Forelimb muscle (tissue), 1 donor: ENCODE measurements around the gene SERPINE3. TPM values are rescaled to one million over a fixed set of nuclear protein-coding genes. Genes with fewer than 3 reads are reported as not detected.

Source experiments
- DNase-seq: peaks from one replicate; pipeline ENCODE4 v3.0.0-alpha.2; 2013; ENCODE audit warnings: low read depth
- polyA plus RNA-seq: library from polyadenylated mRNA; unstranded; fragments of 120-200 nt; gene quantifications from one replicate; pipeline ENCODE4 v1.2.1, GENCODE V29; 2013; ENCODE audit not compliant: insufficient read length

SERPINE3 gene
- polyA plus RNA-seq, 1 donor = 0.77 TPM

DNA sequence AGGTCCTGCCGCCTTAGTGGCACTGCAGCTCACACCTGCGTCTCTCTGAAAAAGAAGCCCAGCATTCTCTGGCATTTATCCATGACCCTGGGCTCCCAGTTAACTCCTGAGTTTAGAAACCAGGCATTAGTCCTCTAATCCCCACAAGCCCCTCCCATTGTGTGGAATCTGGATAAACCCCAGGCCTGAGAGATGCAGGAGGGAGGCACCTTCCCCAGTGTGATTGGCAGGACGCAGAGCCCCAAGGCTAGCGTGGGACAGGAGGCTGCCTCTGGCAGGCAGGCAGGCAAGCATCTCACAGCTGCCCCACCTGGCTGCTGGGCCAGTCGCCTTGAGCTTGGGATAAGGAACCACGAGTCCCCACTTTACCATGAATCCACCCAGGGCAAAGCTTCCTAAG, 11.0 kb upstream of the SERPINE3 start:
- DNase-seq = no peak

DNA sequence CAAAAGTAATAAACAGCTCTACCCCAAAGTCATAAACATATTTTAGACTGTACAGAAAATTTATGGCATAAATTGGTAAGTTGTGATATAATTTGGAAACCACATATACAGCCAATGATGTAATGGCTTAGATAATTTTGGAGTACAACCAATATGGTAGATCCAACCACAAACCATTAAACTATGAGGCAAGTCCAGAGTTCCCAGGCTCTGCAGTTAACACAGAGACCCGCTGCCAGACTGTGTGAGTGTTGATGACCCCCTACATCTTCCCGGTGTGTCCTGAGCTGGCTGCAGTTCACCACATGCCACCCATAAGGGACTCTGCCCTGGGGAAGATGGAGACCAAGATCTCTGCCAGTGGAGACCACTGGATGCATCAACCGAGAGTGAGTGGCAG, 9.9 kb upstream of the SERPINE3 start:
- DNase-seq = no peak

DNA sequence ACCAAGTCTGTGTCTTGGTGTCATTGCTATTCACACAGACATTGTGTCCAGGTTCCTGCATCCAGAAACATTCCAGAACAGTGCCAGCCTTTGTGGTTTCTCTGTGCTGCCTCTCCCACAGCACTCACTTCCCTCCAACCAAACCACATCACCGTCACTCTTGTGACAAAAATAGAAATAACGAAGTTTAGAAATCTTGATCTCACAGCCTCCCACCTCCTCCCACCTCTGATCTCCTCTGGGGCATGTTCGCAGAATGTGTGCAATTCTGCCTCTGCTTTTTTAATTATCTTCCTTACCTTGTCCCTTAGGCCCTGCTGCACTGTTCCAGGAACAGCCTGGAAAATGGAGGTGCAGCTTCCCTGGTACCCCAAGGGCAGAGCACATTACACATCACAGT, 8.7 kb upstream of the SERPINE3 start:
- DNase-seq = no peak

DNA sequence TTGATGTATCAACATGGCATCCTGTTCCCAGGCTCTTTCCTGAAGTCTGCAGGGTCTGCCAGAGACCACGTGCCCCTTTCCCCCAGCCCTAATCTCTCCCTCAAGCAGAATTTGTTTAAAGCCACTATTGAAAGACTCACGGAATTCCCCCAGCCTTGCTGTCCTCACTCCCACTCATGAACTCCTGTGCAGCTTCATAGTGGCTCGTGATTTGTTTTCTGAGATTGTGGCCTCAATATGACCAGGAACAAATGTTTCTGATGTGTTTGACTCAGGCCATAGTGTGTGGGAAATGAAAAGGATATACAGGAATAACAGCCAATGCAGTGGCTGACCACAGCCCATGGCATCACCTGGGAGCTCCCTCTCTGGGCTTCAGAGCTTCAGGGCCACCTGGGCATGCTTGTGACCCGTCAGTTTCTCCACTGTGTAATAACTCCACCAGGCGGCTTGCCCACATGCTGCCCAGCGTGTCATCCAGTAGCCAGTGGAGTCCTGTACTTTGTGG, 8.1 kb upstream of the SERPINE3 start:
- no peak for DNase-seq

DNA sequence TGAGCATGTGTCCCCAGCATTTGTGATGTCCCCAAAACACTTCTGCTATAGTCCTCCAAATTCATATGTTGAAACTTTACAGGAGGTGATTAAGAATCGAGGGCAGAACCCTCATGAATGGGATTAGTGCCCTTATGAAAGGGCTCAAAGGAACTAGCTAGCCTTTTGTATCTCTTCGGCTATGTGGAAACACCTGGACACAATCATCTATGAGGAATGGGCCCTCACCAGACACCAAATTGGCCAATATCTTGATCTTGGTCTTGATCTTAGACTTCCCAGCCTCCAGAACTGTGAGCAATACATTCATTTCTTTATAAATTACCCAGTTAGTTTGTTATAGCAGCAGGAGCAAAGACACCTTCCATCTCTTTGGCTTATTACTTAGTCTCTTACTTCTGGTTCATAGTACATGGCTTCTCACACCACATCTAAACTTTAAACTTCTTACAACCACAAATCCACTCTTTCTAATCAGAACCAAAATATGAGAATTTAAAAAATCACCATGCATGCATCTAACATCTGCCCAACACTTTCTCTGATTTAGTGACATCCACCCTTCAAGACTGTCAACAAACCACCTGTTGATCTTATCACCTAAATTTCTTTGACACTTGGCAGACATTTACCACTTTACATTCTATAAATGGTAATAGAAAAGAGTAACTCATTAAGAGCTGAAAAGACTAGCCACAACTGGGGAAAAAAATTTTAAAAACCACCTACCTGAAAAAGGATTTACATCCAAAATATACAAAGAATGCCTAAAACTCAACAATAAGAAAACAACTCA, 6.7 kb upstream of the SERPINE3 start:
- DNase-seq = no peak

DNA sequence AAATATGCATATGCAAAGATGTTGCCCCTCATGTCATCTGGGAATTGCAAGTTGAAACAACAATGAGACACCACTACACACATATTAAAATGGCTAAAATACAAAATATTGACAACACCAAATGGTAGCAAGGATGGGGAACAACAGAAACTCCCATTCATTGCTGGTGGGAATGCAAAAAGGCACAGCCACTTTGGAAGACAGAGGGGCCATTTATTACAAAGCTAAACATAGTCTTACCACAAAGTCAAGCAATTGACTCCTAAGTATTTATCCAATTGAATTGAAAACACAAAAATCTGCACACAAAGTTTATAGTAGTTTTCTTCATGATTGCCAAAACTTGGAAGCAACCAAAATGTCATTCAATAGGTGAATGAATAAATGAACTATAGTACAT, 6.1 kb upstream of the SERPINE3 start:
- DNase-seq = no peak

DNA sequence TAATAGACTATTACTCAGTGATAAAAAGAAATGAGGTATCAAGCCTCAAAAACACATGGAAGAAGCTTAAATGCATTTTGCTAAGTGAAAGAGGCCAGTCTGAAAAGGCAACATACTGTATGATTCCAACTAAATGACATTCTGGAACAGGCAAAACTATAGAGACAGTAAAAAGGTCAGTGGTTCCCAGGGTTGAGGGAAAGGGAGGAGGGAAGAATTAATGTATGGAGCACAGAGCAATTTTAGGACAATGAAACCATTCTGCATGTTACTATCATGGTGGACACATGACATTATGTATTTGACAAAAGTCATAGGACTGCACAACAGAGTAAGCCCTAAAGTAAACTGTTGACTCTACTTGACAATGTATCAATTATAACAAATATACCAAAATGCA, 5.7 kb upstream of the SERPINE3 start:
- no peak for DNase-seq

DNA sequence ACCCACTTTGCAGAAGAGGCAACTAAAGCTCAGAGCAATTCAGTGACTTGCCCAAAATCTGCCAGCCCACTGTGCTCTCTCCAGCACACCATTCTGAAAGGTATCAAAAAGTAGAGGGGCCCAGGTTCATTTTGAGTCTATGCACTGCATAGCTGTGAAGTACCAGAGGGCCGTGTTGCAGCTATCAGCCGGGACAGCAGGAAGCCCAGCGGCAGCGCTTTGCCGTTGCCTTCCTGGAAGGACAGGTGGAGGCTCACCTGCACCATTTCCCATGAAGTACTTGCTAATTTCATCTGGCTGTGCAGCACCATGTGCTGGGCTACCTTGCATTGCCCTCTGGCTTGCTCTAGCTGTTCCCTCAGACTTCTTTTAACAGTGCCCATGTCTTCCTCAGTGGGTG, 2.7 kb upstream of the SERPINE3 start:
- no peak for DNase-seq

DNA sequence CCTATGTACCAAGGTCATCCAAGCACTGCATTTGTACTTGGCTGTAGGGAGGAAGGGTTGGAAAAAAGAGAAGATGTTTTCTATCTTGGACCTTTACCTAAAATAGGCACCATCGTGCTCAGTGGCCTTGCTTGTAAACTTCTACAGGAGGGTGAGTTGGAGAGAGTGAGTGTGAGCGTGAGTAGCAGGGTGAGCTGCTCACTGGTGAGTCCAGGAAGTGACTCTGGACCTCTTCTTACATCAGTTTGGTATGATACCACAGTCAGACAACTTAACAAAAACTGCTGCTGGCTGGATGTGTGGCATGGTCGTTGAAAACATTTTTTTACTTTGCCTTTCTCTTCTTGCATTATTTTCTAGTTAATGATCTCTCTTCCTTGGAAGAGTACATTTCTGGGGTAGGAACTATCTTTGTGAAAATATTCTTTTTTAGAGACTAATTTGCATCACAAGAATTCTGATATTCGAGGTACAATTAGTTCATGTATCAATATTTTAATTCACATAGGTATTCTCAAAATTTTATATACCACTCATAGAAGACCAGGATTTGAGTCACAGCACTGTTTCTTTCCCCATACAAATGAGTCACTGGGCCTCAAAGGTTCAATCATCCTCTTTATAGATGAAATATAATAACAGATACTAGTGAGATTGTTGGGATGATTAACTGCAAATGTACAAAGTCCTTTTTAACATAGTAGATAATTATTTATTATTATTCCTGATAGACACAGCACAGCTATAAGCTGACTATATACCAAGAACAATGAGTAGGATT, 651 bp downstream of the SERPINE3 start:
- no peak for DNase-seq

DNA sequence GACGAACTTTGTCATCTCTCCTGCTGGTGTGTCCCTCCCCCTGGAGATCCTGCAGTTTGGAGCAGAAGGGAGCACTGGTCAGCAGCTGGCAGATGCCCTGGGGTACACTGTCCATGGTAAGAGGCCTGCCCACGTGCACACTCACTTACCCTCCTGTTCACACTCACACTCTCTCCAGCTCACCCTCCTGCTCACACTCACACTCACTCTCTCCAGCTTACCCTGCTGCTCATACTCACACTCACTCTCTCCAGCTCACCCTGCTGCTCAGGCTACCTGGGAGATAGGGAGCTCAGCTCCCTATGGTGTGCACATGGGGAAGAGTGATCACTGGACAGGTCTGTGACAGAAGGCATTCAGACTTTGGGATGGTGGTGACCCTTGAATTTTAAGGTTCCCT, 1.7 kb downstream of the SERPINE3 start:
- no peak for DNase-seq

DNA sequence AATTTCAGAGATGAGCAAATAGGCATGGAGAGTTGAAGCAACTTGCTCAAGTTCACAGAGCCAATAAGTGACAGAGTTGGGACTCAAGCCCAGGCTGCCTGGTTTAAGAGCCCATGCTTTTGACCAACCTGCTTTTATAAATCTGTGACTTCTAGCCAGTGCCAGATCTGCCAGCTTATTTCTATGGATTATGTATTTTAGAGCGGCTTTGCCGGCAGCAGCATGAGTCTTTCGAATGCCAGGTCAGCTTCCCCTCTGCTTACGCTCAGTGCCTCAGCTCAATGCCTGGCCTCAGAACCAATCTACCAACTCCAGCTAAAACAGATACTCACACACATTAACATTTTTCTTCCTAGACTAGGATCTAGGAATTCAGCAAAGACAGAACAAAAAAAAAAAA, 2.3 kb downstream of the SERPINE3 start:
- no peak for DNase-seq

DNA sequence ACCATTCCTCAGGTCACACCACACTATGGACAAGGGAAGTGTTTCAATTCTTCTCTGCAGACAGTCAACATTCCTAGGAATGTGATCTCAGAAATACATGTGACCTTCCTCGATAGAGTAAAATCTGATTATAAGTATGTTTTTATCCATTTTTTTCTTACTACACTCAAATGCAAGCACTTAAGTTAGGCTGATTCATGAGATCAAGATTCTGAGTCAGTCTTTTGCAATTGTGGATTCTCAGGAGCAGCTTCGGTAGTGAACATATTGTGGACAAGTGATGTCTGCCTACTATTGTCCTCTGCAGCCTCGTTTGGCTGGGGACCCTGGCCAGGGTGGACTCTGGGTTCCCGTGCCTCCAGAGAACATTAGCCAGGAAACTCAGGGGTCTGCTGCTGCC, 3.2 kb downstream of the SERPINE3 start:
- no peak for DNase-seq

DNA sequence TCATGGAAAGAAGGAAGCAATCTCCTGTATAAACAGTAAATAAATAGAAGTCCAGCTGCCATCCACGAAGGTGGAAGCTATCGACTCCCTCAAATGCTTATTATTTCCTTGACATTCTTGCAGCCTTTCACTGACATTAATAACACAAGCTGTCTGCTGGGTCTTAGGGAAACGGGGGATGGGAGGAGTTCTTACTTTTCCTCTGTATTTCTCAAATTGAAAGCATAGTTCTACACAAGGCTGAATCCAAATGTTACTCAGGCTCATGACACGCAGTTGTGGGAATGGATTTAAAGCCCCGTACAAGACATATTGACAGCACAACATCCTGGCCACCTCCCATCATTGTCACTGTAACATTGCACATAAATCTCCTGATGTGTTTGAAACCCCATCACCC, 4.0 kb downstream of the SERPINE3 start:
- DNase-seq = no peak

DNA sequence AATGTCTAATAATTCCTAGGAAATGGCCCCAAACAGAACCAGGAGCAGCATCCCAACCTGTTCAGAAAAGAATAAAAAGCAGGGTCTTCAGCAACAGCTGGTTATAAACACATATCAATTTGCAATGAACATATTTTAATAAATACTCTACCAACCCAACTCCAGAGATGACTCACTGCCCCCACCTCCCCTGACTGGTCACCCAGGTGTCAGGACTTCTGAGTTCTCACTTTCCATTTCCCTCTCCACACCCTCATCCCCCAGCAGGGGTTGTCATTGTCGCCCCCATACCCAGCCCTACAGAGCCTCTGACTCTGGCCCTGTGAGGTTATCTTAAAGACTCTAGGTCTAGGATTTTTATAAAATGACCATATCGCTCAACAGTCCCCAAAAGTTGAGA, 6.9 kb downstream of the SERPINE3 start:
- no peak for DNase-seq

DNA sequence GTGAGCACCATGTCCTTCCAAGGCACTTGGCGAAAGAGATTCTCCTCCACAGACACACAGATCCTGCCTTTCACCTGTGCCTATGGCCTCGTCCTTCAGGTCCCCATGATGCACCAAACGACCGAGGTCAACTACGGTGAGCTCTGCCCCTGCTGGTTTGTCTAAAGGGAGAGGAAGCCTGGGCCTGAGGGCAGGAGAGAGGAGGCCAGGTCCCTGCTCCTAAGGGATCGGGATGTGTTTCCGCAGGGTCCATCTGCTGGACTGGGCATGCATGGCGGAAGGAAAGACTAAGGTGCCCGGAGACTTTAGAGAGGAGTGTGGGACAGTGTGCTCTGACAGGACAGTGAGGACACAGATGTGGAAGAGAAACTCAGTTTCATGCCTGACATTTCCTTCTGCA, 7.6 kb downstream of the SERPINE3 start:
- no peak for DNase-seq

DNA sequence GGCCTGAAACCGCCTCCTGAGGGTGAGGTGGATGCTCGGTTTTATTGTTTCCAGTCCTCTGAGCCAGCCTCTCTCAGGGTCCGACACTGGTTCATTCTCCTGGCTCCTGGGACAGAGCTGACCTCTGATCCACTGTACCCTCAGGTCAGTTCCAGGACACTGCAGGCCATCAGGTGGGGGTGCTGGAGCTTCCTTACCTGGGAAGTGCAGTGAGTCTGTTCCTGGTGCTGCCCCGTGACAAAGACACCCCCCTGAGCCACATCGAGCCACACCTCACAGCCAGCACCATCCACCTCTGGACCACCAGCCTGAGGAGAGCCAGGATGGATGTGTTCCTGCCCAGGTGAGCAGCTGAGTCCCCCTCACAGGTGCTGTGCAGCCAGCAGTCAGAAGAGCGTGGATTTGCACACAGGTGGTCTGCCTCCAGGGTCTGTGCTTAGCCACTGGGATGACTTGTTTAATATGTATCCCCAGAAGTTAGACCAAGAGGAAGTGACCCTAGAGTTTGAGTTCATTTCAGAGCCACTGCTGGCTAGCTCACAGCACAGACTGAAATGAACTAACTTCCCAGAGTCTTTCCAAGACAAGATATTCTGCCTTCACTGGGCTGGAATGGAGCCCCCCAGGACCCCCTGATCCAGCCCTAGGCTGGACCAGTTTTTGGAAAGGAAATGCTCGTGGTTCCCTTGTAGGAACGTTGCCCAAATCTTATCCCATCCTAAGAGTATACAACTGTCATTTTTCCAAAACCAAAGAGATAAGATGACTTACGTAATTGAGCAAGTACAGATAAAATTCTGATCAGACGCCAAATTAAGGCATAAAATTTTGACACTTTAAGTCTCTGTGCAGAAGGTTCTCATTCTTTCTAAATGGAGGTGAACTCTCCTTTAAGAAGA, 8.8 kb downstream of the SERPINE3 start:
- DNase-seq = no peak

DNA sequence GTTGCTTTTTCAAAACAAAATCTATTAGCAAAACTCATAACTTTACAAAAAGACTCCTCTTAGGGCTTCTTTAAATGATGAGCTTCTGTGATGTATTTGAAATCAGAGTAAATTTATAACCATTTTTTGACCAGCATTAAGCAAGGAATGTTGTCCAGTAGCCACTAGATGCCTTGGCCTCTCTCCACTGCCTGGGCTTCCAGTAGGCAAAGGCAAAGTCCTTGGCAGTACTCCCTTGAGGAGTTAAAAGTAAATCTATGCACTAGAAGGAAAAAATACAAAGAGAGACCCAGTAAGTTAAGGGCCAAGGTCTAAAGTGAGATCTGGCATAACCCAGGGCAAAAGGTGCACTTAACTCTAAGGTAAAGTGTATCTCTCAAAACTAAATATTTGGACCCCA, 9.5 kb downstream of the SERPINE3 start:
- no peak for DNase-seq

DNA sequence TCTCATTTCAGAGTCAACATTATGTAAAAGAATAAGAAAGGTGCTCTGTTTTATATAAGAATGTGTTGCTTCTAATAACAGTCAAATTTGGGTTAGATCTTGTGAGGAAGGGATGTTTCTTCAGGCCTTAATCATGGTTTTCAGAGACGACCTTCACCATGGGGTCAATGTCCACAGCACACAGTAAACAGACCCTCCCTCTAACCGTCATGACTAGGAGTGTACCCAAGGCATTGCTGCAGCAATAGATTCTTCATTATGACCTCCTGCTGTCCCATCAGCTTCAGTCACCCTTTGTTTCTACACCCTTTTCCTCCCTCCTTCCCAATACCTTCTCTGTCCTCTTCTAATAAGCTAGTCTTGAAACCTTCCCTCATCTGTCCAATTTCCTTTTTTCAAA, 15.7 kb downstream of the SERPINE3 start:
- DNase-seq = no peak

DNA sequence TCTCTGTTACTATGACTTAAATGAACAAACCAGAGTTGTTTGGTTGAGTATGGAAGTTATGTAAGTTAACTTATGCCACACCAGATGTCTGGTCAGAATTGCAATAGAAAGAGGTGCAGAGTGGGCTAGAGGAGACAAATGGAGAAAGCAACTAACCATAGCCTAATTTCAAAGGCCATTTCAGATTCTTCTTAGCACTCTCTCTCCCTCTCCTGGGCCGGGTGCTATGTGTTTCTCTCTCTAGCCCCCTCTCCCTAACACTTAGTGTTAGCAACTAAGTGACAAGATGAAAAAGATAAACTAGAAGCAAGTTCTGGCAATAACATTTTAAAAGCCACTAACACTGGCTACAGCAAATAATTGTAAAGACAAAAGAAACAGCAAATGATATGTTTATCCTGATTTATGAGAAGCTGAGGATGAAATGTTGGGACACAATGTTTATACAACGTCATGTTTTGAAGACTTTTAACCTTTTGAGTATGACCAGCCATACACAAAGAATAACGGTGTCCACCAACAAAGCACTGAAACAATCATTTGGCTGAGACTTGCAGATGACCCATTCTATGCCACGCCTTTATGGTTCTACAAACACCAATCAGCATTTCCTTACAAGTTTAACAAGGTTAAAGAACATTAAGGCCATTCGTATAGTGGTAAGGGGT, 18.6 kb downstream of the SERPINE3 start:
- DNase-seq = no peak

DNA sequence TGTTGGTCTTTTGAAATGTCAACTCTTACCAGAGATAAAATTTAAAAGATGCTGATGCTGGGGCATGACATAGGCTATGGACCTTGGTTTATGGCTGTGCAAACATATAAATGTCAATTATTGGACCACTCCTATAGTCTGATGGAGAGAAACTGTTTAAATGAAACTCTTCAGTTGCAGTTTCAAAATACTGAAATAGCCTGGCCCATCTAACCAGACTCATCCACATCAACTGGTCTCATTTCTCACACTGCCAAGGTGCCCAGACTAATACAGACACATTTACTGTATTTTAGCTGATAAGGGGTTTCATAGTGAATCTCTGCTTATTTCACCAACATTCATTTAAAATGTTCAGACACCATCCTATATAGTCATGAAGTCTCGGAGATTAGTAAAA, 19.9 kb downstream of the SERPINE3 start:
- no peak for DNase-seq

DNA sequence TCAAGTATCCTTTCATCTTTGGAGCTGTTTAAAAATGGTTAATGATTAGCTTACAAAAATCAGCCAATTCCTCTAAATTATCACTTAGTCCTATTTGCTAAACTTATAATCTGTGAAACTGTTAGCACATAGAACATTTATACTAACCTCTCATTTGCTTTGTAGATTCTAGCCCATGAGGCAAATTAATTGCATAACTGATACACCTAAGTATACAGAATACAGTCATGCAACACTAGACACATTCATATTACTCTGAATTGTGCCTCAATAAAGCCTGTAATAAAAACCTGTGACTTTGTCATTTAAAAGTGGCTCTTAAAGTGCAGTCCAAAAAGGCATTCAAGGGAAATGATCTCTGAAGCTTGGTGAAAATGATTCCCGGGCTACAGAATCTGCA, 21.0 kb downstream of the SERPINE3 start:
- no peak for DNase-seq

DNA sequence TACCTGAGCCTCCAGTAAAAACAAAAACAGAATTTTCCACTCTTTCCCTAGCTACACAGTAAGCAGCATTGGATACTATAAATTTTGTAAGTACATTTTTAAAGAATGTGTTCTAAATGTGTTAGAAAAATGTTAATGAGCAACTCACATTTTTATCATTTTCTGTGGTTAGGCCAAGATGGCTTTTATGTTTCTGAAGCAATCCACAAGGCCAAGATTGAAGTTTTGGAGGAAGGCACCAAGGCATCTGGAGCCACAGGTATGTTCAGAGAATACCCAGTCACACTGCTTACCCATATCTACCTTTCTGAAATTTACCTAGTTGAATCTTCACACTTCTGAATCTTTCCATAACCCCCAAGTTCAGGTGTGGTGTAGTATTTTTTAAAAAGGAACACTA, 21.6 kb downstream of the SERPINE3 start:
- DNase-seq = no peak
